Measurements from ENCODE around the gene WSB1.

DNA sequence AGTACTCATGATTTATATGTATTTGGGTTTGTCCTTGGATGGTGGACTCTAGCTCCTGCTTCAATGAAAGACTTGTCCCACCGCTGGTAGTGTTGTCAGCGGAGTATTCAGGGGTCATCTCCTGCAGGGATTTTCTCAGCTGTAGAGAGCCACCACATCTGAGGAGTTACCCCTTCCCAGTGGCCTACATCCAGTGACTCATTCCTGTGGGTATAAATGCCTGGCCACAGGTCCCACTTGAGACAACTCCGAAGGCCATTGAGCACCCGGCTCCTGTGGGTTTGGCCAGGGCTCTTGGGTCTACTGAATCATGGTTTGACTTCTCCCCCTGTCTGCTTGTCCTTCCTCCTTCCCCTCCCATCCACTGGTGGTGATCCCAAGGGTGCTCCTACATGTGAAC lies 34.6 kb upstream of the WSB1 start:
- TF ChIP-seq, protein P1, sequence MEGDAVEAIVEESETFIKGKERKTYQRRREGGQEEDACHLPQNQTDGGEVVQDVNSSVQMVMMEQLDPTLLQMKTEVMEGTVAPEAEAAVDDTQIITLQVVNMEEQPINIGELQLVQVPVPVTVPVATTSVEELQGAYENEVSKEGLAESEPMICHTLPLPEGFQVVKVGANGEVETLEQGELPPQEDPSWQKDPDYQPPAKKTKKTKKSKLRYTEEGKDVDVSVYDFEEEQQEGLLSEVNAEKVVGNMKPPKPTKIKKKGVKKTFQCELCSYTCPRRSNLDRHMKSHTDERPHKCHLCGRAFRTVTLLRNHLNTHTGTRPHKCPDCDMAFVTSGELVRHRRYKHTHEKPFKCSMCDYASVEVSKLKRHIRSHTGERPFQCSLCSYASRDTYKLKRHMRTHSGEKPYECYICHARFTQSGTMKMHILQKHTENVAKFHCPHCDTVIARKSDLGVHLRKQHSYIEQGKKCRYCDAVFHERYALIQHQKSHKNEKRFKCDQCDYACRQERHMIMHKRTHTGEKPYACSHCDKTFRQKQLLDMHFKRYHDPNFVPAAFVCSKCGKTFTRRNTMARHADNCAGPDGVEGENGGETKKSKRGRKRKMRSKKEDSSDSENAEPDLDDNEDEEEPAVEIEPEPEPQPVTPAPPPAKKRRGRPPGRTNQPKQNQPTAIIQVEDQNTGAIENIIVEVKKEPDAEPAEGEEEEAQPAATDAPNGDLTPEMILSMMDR (conservative IDR thresholded peaks at IDR 0.05; ENCODE audit: low read depth in 2 of 2): no peak
- TF ChIP-seq POLR2AphosphoS5 (IDR thresholded peaks at IDR 0.05; ENCODE audit: low read depth): no peak

Measured in GM23338 (cell line).